Vagina (tissue), 2 donors: ENCODE data around the gene NUDT17.

Source experiments
- CTCF ChIP-seq, 3 experiments: fragments of 450-650 bp in 2 of 3; fragments of 200-600 bp in 1 of 3; sonication (generic) in 1 of 3; IDR thresholded peaks; one replicate each; pipeline ENCODE4 v1.5.1; 2017 to 2019; ENCODE audit warnings: antibody characterized with exemption in 3 of 3, mild to moderate bottlenecking in 2 of 3, moderate library complexity in 2 of 3
- POLR2A ChIP-seq, 2 donors: fragments of 450-650 bp; IDR thresholded peaks; one replicate each; pipeline ENCODE4 v1.6.1; 2017; ENCODE audit warnings: antibody characterized with exemption in 2 of 2, mild to moderate bottlenecking in 2 of 2, moderate library complexity in 2 of 2
- POLR2AphosphoS5 ChIP-seq, 2 donors: sonication (generic); formaldehyde crosslinking; IDR thresholded peaks; one replicate each; pipeline ENCODE4 v1.9.0; 2017; ENCODE audit warnings: antibody characterized with exemption in 2 of 2, mild to moderate bottlenecking in 2 of 2, low read depth in 1 of 2; ENCODE audit not compliant: insufficient read depth in 1 of 2

DNA sequence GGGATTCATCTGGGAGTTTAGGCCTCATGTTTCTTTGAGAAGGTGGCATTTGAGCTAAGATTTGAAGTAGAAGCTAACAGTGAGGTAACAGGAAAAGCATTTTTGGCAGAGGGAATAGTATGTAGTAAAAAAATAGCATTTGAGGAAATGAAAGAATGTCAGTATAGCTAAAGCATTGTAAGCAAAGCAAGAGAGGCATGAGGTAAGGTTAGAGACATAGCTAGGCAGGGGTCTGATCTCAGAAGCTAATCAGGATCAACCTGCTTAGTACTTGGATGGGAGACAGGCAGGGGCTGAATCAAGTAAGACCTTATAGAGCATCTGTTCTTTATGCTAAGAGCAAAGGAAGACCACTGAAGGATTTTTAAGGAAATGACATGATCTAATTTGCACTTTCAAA, 17.5 kb upstream of the NUDT17 start:
- TF ChIP-seq CTCF (IDR thresholded peaks at IDR 0.05) (no peak), POLR2A (IDR thresholded peaks at IDR 0.05) (no peak), POLR2AphosphoS5 (IDR thresholded peaks at IDR 0.05; ENCODE audit: insufficient read depth in 1 of 2, low read depth in 1 of 2) (no peak)
